Activated T-helper 2 cell treated with anti-CD3 and anti-CD28 coated beads, Interferon-gamma antibody, Interleukin-2, Interleukin-4, amounts not matched to agents 10 μg/mL and 5 μg/mL and 100 μg/mL, durations not matched to agents 14 hours and 24 hours and 36 hours (primary cell): Measurements from ENCODE around the gene ZNF561. TPM values are rescaled to one million over a fixed set of nuclear protein-coding genes. Genes with fewer than 3 reads are reported as not detected.
"Not testable (repeated sequence)": the region's sequence is repeated elsewhere in the genome, so short reads cannot be mapped to it uniquely, and the experiment has no call there.

Experiments used
- DNase-seq: peaks from one replicate; pipeline ENCODE4 v3.0.0; 2021; ENCODE audit warnings: low spot score
- H3K27ac Mint-ChIP-seq: one replicate; pipeline ENCODE4 v1.8.0; 2021; ENCODE audit warnings: mixed read lengths
- H3K27me3 Mint-ChIP-seq: one replicate; pipeline ENCODE4 v1.8.0; 2021; ENCODE audit warnings: low read depth, mixed read lengths
- H3K36me3 Mint-ChIP-seq: one replicate; pipeline ENCODE4 v1.8.0; 2021; ENCODE audit warnings: low read depth, mixed read lengths
- H3K4me1 Mint-ChIP-seq: one replicate; pipeline ENCODE4 v1.8.0; 2021; ENCODE audit warnings: low read depth, mixed read lengths
- H3K4me3 Mint-ChIP-seq: one replicate; pipeline ENCODE4 v1.8.0; 2021; ENCODE audit warnings: low read depth, mild to moderate bottlenecking, moderate library complexity, mixed read lengths
- H3K9me3 Mint-ChIP-seq: one replicate; pipeline ENCODE4 v1.8.0; 2021; ENCODE audit warnings: mixed read lengths
- intact Hi-C: fragments of 100-400 bp; cut with micrococcal nuclease; formaldehyde crosslinking; loops from one replicate; pipeline ENCODE4 v1.15.1; 2023
- total RNA-seq: library from RNA; stranded (reverse); gene quantifications from 2 replicates; pipeline ENCODE4 v1.2.3, GENCODE V29; 2022

The ZNF561 gene
- total RNA-seq: 27.1 and 28.3 TPM in 2 replicates

DNA sequence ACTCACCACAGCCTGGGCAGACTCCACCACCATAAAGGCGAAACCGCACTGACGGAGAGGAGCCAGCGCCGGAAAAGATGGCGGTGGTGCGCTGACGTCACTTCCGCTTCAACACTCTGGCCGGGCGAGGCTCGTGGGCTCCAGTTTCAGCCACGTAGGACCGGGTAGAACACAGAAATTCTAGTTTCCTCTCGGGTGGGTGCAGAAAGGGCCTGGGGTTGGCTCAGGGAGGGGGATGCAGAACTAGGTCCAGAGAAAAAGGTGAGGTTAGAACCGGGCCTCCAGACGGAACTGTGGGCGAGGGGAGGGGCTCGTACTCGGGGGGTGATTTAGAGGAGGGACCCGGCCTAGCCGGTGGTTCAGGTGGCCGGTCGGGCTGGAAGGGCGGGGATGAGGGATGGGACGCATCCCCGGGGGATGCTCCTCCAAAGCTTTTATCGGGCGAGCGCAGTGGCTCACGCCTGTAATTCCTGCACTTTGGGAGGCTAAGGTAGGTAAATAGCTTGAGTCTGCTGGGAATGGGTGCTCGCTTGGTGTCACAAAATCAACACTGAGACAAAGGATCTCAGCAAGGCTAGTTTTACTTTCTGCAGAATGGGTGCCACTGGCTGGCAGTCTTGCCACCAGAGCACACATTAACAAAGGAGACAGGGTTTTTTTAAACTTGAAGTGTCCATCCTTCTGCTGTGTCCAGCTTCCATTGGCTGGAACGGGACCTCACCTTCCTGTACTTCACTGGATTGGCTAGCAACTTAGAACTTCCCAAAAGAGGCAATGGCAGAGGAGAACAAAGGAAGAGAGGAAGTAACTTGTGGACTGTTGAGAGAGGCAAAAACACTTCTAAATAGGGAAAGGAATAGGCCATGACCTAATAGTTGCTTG, at the start of gene ZNF561:
TSS of gene ZNF561 (minus strand) at position 77 of the 882 bp plus-strand sequence. CDS start 1,776 bp downstream, outside the sequence.
- Mint-ChIP-seq H3K4me1 (peaks cover 19% of the 10 kb centered on the region), H3K27me3 (no peaks in the 10 kb centered on the region), H3K9me3 (peaks cover 3% of the 10 kb centered on the region), H3K36me3 (peaks cover 35% of the 10 kb centered on the region), H3K27ac (peak within 1 kb of the TSS; percentile 99), H3K4me3 (peak within 1 kb of the TSS; percentile 93)
- intact Hi-C loops: loop anchor here (1.0 to 10.0 kb wide), 8 partner anchors 35 to 485 kb away; partner anchors contain the start of genes FBXL12, ZNF317, ZNF562 and ZNF846
- peak; percentile 84 for DNase-seq

GRCh38 chr19:9668544-9668943, 47.5 kb upstream of the ZNF561 start:
- Mint-ChIP-seq H3K4me1 (peaks cover 5% of the 10 kb centered on the region), H3K27me3 (no peaks in the 10 kb centered on the region), H3K4me3 (no peak overlapping the region), H3K9me3 (peaks cover 80% of the 10 kb centered on the region), H3K36me3 (peaks cover 85% of the 10 kb centered on the region), H3K27ac (no peak overlapping the region)
- DNase-seq: no peak
- intact Hi-C loops: no loop called here

DNA sequence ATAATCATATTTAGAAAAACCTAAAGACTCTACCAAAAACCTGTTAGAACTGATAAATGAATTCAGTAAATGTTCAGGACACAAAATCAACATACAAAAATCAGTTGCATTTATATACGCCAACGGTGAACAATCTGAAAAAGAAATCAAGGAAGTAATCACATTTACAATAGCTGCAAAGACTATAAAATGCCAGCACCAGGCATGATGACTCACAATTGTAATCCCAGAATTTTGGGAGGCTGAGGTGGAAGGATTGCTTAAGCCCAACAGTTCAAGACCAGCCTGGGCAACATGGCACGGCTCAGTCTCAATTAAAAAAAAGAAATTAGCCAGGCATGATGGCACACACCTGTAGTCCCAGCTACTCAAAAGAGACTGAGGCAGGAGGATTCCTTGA, 46.9 kb upstream of the ZNF561 start:
- Mint-ChIP-seq H3K4me1 (peaks cover 3% of the 10 kb centered on the region), H3K9me3 (peaks cover 77% of the 10 kb centered on the region), H3K27me3 (no peaks in the 10 kb centered on the region), H3K27ac (no peak overlapping the region), H3K36me3 (peaks cover 79% of the 10 kb centered on the region), H3K4me3 (no peak overlapping the region)
- no peak for DNase-seq
- intact Hi-C loops: no loop called here

GRCh38 chr19:9658769-9659168, 37.7 kb upstream of the ZNF561 start:
- no peak overlapping the region for H3K4me3 Mint-ChIP-seq
- H3K36me3 Mint-ChIP-seq: peaks cover 64% of the 10 kb centered on the region
- no peaks in the 10 kb centered on the region for H3K27me3 Mint-ChIP-seq
- peaks cover 33% of the 10 kb centered on the region for H3K9me3 Mint-ChIP-seq
- no peak overlapping the region for H3K27ac Mint-ChIP-seq
- no peaks in the 10 kb centered on the region for H3K4me1 Mint-ChIP-seq
- no peak for DNase-seq
- intact Hi-C loops: no loop called here

DNA sequence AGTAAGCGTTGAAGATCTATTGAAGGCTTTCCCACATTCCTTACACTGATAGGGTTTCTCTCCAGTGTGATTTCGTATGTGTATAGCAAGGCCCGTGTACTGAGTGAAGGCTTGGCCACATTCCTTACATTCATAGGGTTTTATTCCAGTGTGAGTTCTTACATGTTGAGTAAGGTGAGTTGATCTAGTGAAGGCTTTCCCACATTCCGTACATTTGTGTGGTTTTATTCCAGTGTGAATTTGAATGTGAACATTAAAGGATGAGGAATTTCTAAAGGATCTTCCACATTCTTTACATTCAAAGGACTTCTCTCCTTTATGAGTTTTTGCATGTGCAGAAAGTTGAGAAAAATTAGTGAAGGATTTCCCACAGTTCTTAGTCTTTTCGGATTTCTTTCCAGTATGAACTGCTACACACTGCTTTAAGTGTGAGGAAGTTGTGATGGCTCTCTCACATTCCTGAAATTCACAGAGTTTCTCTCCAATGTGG, 32.1 kb upstream of the ZNF561 start:
- Mint-ChIP-seq H3K9me3 (peaks cover 58% of the 10 kb centered on the region), H3K36me3 (peaks cover 93% of the 10 kb centered on the region)
- intact Hi-C loops, H3K27ac Mint-ChIP-seq, H3K4me1 Mint-ChIP-seq, DNase-seq, H3K27me3 Mint-ChIP-seq, H3K4me3 Mint-ChIP-seq: not testable (repeated sequence)

DNA sequence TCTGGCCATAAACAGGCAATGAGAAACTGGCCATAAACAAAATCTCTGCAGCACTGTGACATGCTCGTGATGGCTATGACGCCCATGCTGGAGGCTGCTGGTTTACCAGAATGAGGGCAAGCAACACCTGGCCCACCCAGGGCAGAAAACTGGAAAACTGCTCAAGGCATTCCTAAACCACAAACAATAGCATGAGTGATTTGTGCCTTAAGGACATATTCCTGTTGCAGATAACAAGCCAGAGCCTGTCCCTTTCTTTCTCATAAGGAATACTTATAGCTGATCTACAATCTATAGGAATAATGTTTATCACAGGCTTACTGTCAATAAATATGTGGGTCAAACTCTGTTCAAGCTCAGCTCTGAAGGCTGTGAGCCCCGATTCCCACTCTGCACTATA, 30.4 kb upstream of the ZNF561 start:
- H3K27ac Mint-ChIP-seq, H3K4me1 Mint-ChIP-seq, H3K27me3 Mint-ChIP-seq, intact Hi-C loops, DNase-seq, H3K4me3 Mint-ChIP-seq: not testable (repeated sequence)
- Mint-ChIP-seq H3K9me3 (peaks cover 52% of the 10 kb centered on the region), H3K36me3 (peaks cover 78% of the 10 kb centered on the region)

- peaks cover 49% of the 10 kb centered on the region for H3K9me3 Mint-ChIP-seq
- H3K4me1 Mint-ChIP-seq: no peaks in the 10 kb centered on the region
- no peak overlapping the region for H3K4me3 Mint-ChIP-seq
- H3K27ac Mint-ChIP-seq: no peak overlapping the region
- H3K27me3 Mint-ChIP-seq: no peaks in the 10 kb centered on the region
- intact Hi-C loops: no loop called here
- no peak for DNase-seq
- peaks cover 75% of the 10 kb centered on the region for H3K36me3 Mint-ChIP-seq
Measured at GRCh38 chr19:9650345-9650744, 29.3 kb upstream of the ZNF561 start.

DNA sequence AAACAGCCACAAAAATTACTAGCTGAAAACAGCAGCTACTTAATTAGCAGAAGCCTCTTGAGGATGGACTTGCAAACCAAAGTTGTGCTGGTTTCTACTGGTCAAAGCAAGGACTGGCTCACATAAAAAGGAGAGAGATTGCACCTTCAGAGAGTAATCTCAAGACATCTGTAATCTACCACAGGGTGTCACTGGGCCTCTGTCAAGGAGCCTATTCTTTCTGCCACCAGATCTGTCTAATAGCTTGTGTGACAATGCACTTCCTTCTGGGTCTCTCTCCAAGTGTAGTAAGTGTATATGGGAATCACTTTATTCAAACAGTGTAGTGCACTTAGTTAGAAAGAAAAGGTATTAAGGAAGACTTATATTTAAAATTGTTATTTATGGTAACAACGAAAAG, 24.4 kb upstream of the ZNF561 start:
- intact Hi-C loops: no loop called here
- no peak overlapping the region for H3K4me3 Mint-ChIP-seq
- peaks cover 51% of the 10 kb centered on the region for H3K36me3 Mint-ChIP-seq
- no peaks in the 10 kb centered on the region for H3K4me1 Mint-ChIP-seq
- DNase-seq: no peak
- H3K9me3 Mint-ChIP-seq: peaks cover 31% of the 10 kb centered on the region
- H3K27me3 Mint-ChIP-seq: no peaks in the 10 kb centered on the region
- no peak overlapping the region for H3K27ac Mint-ChIP-seq

DNA sequence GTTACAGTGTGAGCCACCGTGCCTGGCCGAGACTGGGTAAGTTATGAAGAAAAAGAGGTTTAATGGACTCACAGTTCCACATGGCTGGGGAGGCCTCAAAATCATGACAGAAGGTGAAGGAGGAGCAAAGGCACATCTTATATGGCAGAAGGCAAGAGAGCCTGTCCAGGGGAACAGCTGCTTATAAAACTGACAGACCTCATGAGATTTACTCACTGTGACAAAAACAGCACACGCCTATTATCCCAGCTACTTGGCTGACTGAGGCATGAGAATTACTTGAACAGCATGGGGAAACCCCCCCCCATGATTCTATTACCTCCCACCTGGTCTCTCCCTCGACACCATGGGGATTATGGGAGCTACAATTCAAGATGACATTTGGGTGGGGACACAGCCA, 23.4 kb upstream of the ZNF561 start:
- intact Hi-C loops: no loop called here

GRCh38 chr19:9641810-9642209, 20.8 kb upstream of the ZNF561 start:
- intact Hi-C loops: no loop called here
- peaks cover 19% of the 10 kb centered on the region for H3K9me3 Mint-ChIP-seq
- DNase-seq: no peak

More for the DNA sequence above, 23.4 kb upstream of the ZNF561 start:
- H3K9me3 Mint-ChIP-seq: peaks cover 24% of the 10 kb centered on the region
- no peaks in the 10 kb centered on the region for H3K4me1 Mint-ChIP-seq
- peaks cover 43% of the 10 kb centered on the region for H3K36me3 Mint-ChIP-seq
- no peak overlapping the region for H3K27ac Mint-ChIP-seq
- no peak for DNase-seq
- H3K4me3 Mint-ChIP-seq: no peak overlapping the region
- no peaks in the 10 kb centered on the region for H3K27me3 Mint-ChIP-seq

GRCh38 chr19:9640956-9641355, 19.9 kb upstream of the ZNF561 start:
- intact Hi-C loops: no loop called here
- Mint-ChIP-seq H3K4me3 (no peak overlapping the region), H3K27ac (no peak overlapping the region), H3K4me1 (no peaks in the 10 kb centered on the region), H3K36me3 (peaks cover 28% of the 10 kb centered on the region), H3K27me3 (no peaks in the 10 kb centered on the region), H3K9me3 (peaks cover 19% of the 10 kb centered on the region)
- DNase-seq: no peak

More at GRCh38 chr19:9641810-9642209, 20.8 kb upstream of the ZNF561 start:
- no peaks in the 10 kb centered on the region for H3K27me3 Mint-ChIP-seq
- H3K36me3 Mint-ChIP-seq: peaks cover 32% of the 10 kb centered on the region
- no peak overlapping the region for H3K27ac Mint-ChIP-seq
- no peaks in the 10 kb centered on the region for H3K4me1 Mint-ChIP-seq
- H3K4me3 Mint-ChIP-seq: no peak overlapping the region

- H3K4me3 Mint-ChIP-seq: no peak overlapping the region
- no peak overlapping the region for H3K27ac Mint-ChIP-seq
- H3K4me1 Mint-ChIP-seq: no peaks in the 10 kb centered on the region
- peaks cover 9% of the 10 kb centered on the region for H3K9me3 Mint-ChIP-seq
- intact Hi-C loops: no loop called here
- H3K27me3 Mint-ChIP-seq: no peaks in the 10 kb centered on the region
- H3K36me3 Mint-ChIP-seq: peaks cover 26% of the 10 kb centered on the region
- no peak for DNase-seq
Measured at GRCh38 chr19:9636018-9636417, 15.0 kb upstream of the ZNF561 start.

DNA sequence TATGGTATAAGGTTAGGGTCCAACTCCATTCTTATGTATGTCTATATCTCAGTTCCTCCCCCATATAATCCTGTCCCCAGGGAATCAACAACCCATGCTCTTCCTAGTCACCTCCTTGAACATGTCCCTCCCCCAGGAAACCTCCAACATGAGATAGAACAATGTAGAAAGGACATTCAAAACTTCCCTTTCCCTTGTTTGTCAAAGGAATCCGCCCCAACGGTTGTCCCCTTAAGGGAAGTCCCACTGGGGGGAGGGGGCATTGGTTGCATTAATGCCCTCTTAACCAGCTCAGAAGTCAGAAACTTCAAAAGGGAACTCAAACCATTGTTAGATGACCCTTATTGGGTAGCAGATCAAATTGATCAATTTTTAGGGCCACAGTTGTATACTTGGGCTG, 6.8 kb upstream of the ZNF561 start:
- no peak for DNase-seq
- no peak overlapping the region for H3K27ac Mint-ChIP-seq
- H3K4me1 Mint-ChIP-seq: peaks cover 7% of the 10 kb centered on the region
- intact Hi-C loops: loop anchor here (10.0 kb wide), 1 partner anchor 287 kb away; no protein-coding TSS in a partner anchor
- peaks cover 10% of the 10 kb centered on the region for H3K36me3 Mint-ChIP-seq
- no peaks in the 10 kb centered on the region for H3K27me3 Mint-ChIP-seq
- no peak overlapping the region for H3K4me3 Mint-ChIP-seq
- H3K9me3 Mint-ChIP-seq: no peaks in the 10 kb centered on the region
